Measurements from ENCODE around the gene PABPN1L. TPM values are rescaled to one million over a fixed set of nuclear protein-coding genes. Genes with fewer than 3 reads are reported as not detected.

Gene PABPN1L
- total RNA-seq, 1 experiment from 2014 or later: 0.57 TPM

DNA sequence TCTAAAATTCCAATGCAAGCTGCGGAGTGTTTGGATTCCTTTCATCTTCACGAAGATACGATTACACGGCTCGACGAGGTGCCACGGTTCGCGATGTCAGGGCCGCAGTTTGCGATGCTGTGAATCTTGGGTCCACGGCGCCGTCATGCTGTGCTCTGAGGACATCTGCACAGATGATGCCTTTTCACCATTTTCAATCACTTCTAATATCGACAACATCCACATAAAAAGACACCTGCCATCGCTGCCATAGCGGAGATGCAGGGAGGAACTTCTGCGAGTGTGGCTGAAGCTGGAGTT is 47.9 kb downstream of the PABPN1L start:
- TF ChIP-seq, protein P1, sequence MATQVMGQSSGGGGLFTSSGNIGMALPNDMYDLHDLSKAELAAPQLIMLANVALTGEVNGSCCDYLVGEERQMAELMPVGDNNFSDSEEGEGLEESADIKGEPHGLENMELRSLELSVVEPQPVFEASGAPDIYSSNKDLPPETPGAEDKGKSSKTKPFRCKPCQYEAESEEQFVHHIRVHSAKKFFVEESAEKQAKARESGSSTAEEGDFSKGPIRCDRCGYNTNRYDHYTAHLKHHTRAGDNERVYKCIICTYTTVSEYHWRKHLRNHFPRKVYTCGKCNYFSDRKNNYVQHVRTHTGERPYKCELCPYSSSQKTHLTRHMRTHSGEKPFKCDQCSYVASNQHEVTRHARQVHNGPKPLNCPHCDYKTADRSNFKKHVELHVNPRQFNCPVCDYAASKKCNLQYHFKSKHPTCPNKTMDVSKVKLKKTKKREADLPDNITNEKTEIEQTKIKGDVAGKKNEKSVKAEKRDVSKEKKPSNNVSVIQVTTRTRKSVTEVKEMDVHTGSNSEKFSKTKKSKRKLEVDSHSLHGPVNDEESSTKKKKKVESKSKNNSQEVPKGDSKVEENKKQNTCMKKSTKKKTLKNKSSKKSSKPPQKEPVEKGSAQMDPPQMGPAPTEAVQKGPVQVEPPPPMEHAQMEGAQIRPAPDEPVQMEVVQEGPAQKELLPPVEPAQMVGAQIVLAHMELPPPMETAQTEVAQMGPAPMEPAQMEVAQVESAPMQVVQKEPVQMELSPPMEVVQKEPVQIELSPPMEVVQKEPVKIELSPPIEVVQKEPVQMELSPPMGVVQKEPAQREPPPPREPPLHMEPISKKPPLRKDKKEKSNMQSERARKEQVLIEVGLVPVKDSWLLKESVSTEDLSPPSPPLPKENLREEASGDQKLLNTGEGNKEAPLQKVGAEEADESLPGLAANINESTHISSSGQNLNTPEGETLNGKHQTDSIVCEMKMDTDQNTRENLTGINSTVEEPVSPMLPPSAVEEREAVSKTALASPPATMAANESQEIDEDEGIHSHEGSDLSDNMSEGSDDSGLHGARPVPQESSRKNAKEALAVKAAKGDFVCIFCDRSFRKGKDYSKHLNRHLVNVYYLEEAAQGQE (IDR thresholded peaks at IDR 0.05; ENCODE audit: low read depth): no peak
- ChIA-PET CTCF (interaction anchor here (1.1 to 2.4 kb wide), 2 partner anchors 39 to 348 kb away, joined by 3 to 9 read pairs; partner anchors contain the start of genes GALNS and TRAPPC2L), RAD21 (ENCODE audit: low non-redundant PET in 1 of 2, low total read pairs in 2 of 2, uncharacterized antibody in 2 of 2, unreplicated experiment in 2 of 2) (no interaction called here), POLR2A (no interaction called here)
- Histone ChIP-seq H3K9me3 (ENCODE audit: control insufficient read depth in 1 of 2, insufficient read depth in 1 of 2, low read depth in 1 of 2, low read length in 2 of 2) (no peaks in the 10 kb centered on the region), H3K36me3 (ENCODE audit: control insufficient read depth in 1 of 2, insufficient read depth in 2 of 2, low read length in 2 of 2) (no peaks in the 10 kb centered on the region), H3K9me2 (ENCODE audit: insufficient read depth) (no peaks in the 10 kb centered on the region), H3K4me2 (ENCODE audit: low read length) (no peak overlapping the region), H4K20me1 (ENCODE audit: insufficient read depth) (no peaks in the 10 kb centered on the region), H3K27me3 (ENCODE audit: insufficient read depth, low read length) (no peaks in the 10 kb centered on the region), H3K27ac (ENCODE audit: low read depth, low read length) (no peak overlapping the region), H3K79me2 (ENCODE audit: insufficient read depth, low read length) (no peaks in the 10 kb centered on the region), H3K4me3 (replicated peaks in 1 of 2; ENCODE audit: low read depth in 1 of 2, low read length in 2 of 2) (no peak overlapping the region), H2AFZ (ENCODE audit: low read depth, low read length, poor library complexity, severe bottlenecking) (no peak overlapping the region), H3K4me1 (ENCODE audit: control insufficient read depth in 1 of 2, insufficient read depth in 2 of 2, low read length in 2 of 2) (peaks cover 4 to 13% of the 10 kb centered on the region in 2 experiments; a peak in 3 of 4 replicates), H3K9ac (ENCODE audit: low read length) (no peak overlapping the region)
- DNase-seq (ENCODE audit: low read depth, low spot score) (no peak), ATAC-seq (no peak)
- BruUV-seq (replicated peaks): no TSS peak
- intact Hi-C loops (cut with micrococcal nuclease): loop anchor here (10.0 kb wide), 2 partner anchors 236 to 746 kb away; partner anchors contain the start of gene RPL13

- Histone ChIP-seq H4K20me1 (ENCODE audit: insufficient read depth) (no peaks in the 10 kb centered on the region), H3K9me2 (ENCODE audit: insufficient read depth) (no peaks in the 10 kb centered on the region), H3K9me3 (ENCODE audit: control insufficient read depth in 1 of 2, insufficient read depth in 1 of 2, low read depth in 1 of 2, low read length in 2 of 2) (no peaks in the 10 kb centered on the region), H3K27me3 (ENCODE audit: insufficient read depth, low read length) (no peaks in the 10 kb centered on the region), H2AFZ (ENCODE audit: low read depth, low read length, poor library complexity, severe bottlenecking) (no peak overlapping the region), H3K79me2 (ENCODE audit: insufficient read depth, low read length) (no peaks in the 10 kb centered on the region), H3K4me2 (ENCODE audit: low read length) (no peak overlapping the region), H3K4me3 (replicated peaks in 1 of 2; ENCODE audit: low read depth in 1 of 2, low read length in 2 of 2) (no peak overlapping the region), H3K36me3 (ENCODE audit: control insufficient read depth in 1 of 2, insufficient read depth in 2 of 2, low read length in 2 of 2) (no peaks in the 10 kb centered on the region), H3K27ac (ENCODE audit: low read depth, low read length) (no peak overlapping the region; the same call in 1 of the 2 replicates), H3K4me1 (ENCODE audit: control insufficient read depth in 1 of 2, insufficient read depth in 2 of 2, low read length in 2 of 2) (peaks cover 9 to 18% of the 10 kb centered on the region in 2 experiments), H3K9ac (ENCODE audit: low read length) (no peak overlapping the region)
- intact Hi-C loops (cut with micrococcal nuclease): loop anchor here (10.0 kb wide), 2 partner anchors 237 to 747 kb away; partner anchors contain the start of gene RPL13
- BruUV-seq (replicated peaks): no TSS peak
- no peak for DNase-seq (ENCODE audit: low read depth, low spot score)
- RAD21 ChIA-PET (ENCODE audit: low non-redundant PET in 1 of 2, low total read pairs in 2 of 2, uncharacterized antibody in 2 of 2, unreplicated experiment in 2 of 2): no interaction called here
- ATAC-seq: no peak
- POLR2A ChIA-PET: no interaction called here
- CTCF ChIA-PET: interaction anchor here (1.1 to 2.4 kb wide), 2 partner anchors 39 to 349 kb away, joined by 3 to 9 read pairs; partner anchors contain the start of genes GALNS and TRAPPC2L
- no peak for TF ChIP-seq SRF (IDR thresholded peaks at IDR 0.05; ENCODE audit: low read depth)
- TF ChIP-seq RAD21 (IDR thresholded peaks at IDR 0.05; ENCODE audit: low read depth): no peak
- 0 out of 2 replicates have a peak, but pooled peaks have one; percentile 6 for TF ChIP-seq ZFX (IDR thresholded peaks at IDR 0.05)
- no peak for TF ChIP-seq CBX3 (IDR thresholded peaks at IDR 0.05; ENCODE audit: low read depth)
- TF ChIP-seq SIN3A (IDR thresholded peaks at IDR 0.05; ENCODE audit: low read depth): no peak
- TF ChIP-seq, protein P1 (IDR thresholded peaks at IDR 0.05; ENCODE audit: low read depth): no peak
- no peak for TF ChIP-seq FOSL1 (IDR thresholded peaks at IDR 0.05; ENCODE audit: low read depth)
- no peak for TF ChIP-seq ELF1 (IDR thresholded peaks at IDR 0.05; ENCODE audit: borderline replicate concordance, low read depth)
- TF ChIP-seq CEBPB (IDR thresholded peaks at IDR 0.05; ENCODE audit: low read depth): no peak
Measured at GRCh38 chr16:88817785-88818574, 48.5 kb downstream of the PABPN1L start.

Data from HCT116 (cell line).